Measurements from ENCODE around the gene DDT.

DNA sequence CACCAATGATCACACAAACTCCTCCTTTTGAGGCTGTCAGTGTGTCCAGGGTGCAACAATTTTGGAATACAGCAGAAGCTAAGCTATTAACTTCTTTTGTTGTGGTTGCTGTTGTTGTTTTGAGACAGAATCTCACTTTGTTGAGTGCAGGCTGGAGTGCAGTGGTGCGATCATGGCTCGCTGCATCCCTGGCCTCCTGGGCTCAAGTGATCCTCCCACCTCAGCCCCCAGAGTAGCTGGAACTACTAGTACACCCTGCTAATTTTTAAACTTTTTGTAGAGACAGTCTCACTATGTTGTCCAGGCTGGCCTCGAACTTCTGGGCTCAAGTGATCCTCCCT lies 35.3 kb downstream of the DDT start:
- TF ChIP-seq, protein P1, sequence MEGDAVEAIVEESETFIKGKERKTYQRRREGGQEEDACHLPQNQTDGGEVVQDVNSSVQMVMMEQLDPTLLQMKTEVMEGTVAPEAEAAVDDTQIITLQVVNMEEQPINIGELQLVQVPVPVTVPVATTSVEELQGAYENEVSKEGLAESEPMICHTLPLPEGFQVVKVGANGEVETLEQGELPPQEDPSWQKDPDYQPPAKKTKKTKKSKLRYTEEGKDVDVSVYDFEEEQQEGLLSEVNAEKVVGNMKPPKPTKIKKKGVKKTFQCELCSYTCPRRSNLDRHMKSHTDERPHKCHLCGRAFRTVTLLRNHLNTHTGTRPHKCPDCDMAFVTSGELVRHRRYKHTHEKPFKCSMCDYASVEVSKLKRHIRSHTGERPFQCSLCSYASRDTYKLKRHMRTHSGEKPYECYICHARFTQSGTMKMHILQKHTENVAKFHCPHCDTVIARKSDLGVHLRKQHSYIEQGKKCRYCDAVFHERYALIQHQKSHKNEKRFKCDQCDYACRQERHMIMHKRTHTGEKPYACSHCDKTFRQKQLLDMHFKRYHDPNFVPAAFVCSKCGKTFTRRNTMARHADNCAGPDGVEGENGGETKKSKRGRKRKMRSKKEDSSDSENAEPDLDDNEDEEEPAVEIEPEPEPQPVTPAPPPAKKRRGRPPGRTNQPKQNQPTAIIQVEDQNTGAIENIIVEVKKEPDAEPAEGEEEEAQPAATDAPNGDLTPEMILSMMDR (IDR thresholded peaks at IDR 0.05), result no peak
- no peak for TF ChIP-seq POLR2A (IDR thresholded peaks at IDR 0.05)
